Endothelial cell of hepatic sinusoid (primary cell): ENCODE results near the gene UROS.

Source experiments
- in situ Hi-C: cut with HindIII; loops from 2 replicates; pipeline ENCODE4 v1.10.0; 2017; ENCODE audit warnings: low sequenced_read_pairs

The UROS gene

GRCh38 chr10:125770844-125771243, 52.2 kb downstream of the UROS start:
- in situ Hi-C loops, result no loop called here

GRCh38 chr10:125769175-125769574, 53.9 kb downstream of the UROS start:
- in situ Hi-C loops, result no loop called here

DNA sequence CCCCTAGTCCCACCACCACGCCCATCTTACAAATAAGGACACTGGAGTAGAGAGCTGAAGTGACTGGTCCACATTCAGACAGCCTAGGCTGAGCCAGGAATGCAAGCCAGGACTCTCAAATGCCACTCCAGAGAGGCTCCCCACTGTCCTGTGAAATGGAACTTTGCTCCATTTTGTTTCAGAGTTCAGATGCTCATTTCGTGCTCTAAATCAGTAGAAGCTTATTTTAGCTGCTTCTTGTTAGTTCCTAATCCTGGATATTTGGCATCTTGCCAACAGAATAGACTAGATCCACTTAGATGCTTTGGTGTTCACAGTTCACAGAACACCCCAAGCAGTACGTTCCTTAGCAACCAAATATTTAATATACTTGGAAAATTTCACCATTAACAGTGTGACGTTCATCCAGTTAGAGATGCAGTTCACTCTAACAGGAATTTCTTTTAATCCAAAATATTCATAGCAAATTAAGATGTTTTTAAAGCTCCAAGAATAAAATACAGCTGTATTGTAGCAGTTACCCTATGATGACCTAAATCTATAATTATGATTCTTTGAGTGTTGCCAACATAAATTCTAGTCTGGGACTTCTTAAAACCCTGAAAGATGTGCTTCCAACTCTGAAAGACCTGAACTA, 54.7 kb downstream of the UROS start:
- in situ Hi-C loops, result no loop called here

DNA sequence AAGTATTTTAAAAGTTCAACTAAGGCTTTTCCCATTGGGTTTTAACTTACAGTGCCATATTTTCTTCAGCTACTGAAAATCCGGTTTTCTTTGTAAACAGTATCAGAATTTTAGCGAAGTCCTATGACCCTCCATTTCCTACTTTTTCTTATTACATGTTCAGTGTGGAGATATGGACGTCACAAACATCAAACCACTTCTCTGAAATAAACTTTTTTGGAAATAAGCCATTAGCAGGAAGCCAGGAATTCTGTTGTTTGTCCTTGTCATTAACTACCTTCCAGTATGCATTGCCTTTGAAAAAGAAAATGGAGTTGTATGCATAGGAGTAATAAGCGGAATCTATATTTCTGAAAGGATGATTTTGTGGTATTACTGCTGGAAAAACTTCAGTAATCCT, 56.5 kb downstream of the UROS start:
- in situ Hi-C loops, result no loop called here

GRCh38 chr10:125765835-125766234, 57.2 kb downstream of the UROS start:
- in situ Hi-C loops, result no loop called here

DNA sequence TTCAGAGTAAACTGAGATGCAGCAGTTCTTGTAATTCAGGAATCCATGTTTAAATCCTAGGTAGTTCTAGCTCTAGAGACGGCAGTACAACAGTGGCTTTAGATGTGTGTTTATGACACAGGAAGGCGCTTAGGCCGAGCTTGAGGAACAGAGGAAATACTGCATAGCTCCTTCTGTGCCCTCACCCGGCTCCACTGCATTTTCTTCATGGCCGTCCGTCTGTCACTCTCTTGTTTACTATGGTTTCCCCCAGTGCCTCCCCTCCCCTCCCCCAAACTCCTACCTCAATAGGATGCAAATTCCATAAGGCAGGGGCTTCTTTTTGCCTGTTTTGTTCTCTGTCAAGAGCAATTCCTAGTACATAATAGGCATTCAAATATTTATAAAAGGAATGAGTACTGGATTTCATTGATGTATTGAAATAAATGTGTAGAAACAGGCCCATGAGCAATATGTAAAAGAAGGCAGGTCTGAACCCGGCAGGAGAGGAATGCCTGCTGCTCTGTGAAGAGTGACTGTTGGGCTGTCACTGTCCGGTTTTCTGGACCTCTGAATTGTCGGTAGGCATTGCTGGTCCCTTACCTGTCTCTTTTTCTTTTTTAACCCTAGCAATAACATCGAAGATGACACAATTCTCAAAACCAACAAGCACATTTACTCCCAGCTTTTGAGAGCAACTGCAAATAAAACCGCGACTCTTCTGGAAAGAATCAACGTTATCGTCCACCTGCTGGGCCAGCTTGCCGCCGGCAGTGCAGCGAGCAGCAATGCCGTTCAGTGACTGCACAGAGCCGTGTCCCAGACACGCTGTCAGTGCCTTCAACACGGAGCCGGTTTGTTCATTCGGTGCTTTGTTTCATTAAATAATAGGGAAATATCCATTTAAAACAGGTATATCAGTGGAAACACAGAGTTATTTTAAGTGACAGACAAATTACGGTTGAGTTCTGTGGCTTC, 60.1 kb downstream of the UROS start:
- in situ Hi-C loops, result loop anchor here (5.0 kb wide), 1 partner anchor 34 kb away; no protein-coding TSS in a partner anchor

DNA sequence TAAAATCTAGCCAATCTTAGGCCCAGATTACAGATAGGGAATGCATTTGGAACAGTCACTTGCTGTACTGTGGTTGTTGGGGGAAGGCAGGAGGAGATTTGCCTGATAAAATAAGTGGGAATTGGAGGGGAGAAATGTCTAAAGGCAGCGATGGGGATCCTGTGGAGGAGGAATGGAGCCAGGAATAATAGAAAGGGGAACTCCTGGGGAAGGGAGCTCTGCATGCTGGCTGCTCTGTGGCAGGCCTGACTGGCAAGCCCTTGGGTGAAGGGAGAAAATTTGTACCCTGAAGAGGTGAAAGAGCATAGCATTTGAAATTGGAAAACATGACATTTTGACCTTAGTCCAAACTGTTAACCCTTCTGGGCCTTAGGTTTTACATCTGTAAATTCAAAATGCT, 61.1 kb downstream of the UROS start:
- in situ Hi-C loops, result loop anchor here (5.0 kb wide), 1 partner anchor 35 kb away; no protein-coding TSS in a partner anchor

DNA sequence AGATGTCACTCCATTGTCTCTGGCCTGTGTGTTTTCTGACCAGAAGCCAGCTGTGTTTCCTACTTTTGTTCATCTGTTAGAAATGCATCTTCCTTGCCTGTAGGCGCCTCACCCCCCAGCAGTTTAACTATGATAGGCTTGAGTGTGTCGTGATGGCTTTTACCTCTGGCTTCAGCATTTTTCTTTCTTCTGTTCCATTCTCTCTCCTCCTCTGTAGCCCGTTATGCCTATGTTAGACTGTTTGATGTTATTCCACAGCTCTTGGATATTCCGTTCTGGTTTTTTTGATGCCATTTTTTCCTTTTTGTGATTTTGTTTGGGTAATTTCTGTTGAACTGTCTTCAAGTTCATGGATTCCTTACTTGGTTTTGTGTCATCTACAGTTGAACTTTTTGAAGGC, 65.3 kb downstream of the UROS start:
- in situ Hi-C loops, result no loop called here

DNA sequence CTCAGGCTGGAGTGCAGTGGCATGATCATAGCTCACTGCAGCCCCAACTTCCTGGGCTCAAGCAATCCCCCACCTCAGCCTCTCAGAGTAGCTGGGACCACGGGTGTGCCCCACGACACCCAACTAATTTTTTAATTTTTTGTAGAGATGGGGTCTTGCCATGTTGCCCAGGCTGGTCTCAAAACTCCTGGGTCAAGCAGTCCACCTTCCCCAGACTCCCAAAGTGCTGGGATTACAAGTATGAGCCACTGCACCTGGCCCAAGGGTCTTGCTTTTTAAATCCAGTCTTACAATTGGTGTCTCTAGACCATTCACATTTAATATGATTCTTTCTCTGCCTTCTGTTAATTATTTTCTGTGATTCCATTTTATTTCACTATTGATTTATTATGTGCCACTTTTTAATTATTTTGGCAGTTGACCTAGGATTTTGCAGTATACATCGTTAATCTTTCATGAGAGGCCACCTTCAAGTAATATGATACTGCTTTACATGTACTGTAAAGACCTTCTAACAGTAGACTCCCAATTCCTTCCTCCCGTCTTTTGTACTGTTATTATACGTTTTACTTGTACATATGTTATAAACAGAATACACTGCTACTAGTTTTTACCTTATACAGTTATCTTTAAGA, 66.1 kb downstream of the UROS start:
- in situ Hi-C loops, result no loop called here

- in situ Hi-C loops, result no loop called here
Measured at GRCh38 chr10:125756196-125756595, 66.9 kb downstream of the UROS start.

DNA sequence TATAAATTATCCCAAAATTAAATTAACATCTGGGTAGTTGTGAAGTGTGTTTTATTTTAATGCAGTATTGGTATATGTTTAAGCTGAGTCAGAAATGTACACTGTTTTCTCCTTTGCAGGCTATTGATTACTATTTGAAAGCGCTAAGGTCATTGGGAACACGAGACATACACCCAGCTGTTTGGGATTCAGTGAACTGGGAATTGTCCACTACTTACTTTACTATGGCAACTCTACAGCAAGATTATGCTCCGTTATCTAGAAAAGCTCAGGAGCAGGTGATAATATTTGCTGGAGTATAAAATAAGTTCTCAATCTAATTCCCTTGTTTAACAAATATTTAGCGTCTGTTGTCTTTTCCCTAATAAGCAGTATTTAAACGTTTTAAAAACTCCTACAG, 75.6 kb downstream of the UROS start:
- in situ Hi-C loops, result no loop called here

DNA sequence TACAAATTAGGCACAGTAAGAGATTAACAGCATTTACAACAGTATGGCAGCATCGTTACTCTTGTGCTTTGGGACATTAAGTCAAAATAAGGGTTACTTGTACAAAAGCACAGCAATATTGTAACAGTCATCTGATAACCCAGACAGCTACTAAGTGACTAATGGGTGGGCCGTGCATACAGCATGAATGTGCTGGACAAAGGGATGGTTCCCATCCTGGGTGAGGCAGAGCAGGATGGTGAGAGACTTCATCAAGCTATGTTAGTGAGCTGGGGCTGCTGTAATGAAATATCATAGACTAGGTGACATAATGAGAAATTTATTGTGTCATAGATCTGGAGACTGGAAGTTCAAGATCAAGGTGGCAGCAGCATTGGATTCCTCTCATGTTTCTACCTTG, 78.1 kb downstream of the UROS start:
- in situ Hi-C loops, result no loop called here

DNA sequence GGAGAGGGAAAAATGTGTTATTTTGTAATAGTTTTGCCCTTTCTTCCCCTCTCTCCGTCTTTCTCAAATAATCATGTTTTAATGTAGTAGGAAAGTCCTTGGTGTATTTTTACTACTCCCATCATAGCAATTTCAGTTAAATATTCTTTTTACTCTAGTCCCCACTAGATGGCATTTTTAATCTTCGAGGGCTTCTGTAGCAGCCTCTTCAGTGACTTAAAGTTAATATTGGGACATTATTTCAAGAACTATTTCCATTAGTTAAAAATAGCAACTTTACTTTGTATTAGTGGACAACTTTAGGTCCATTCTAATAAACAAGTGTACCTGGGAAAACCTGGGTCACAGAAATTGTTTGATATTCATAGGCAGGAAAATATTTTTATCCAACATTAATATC, 80.6 kb downstream of the UROS start:
- in situ Hi-C loops, result no loop called here

GRCh38 chr10:125739994-125740679, 82.9 kb downstream of the UROS start:
- in situ Hi-C loops, result no loop called here
